CD4-positive, alpha-beta memory T cell (primary cell): ENCODE measurements around the gene ANO6. TPM values are rescaled to one million over a fixed set of nuclear protein-coding genes. Genes with fewer than 3 reads are reported as not detected.

ENCODE experiments used
- CTCF ChIA-PET: fragments of 350-600 bp; sonication (Branson Sonifier 250); formaldehyde crosslinking; loops from one replicate; lab custom pipeline; 2021; ENCODE audit warnings: inconsistent platforms; ENCODE audit not compliant: partially characterized antibody; lab: Charles Lee
- POLR2A ChIA-PET: fragments of 350-600 bp; sonication (Branson Sonifier 250); formaldehyde crosslinking; loops from one replicate; lab custom pipeline; 2021; ENCODE audit not compliant: partially characterized antibody; lab: Charles Lee
- DNase-seq, 5 donors: peaks; one replicate each; pipeline versions ENCODE4 v3.0.0 to v3.0.0-alpha.2; 2020 to 2022; ENCODE audit warnings: mixed read lengths in 1 of 5
- H3K27ac ChIP-seq: one replicate; pipeline ENCODE4 v1.7.0; 2013; ENCODE audit warnings: low read depth, low read length
- H3K27me3 ChIP-seq: 2 replicates; pipeline ENCODE4 v1.7.0; 2013; ENCODE audit warnings: mild to moderate bottlenecking, low read length, moderate library complexity; ENCODE audit not compliant: insufficient read depth
- H3K36me3 ChIP-seq: 2 replicates; pipeline ENCODE4 v1.7.0; 2013; ENCODE audit warnings: mild to moderate bottlenecking, low read length, moderate library complexity; ENCODE audit not compliant: insufficient read depth
- H3K4me1 ChIP-seq: 2 replicates; pipeline ENCODE4 v1.7.0; 2013; ENCODE audit warnings: mild to moderate bottlenecking, low read length, moderate library complexity; ENCODE audit not compliant: insufficient read depth
- H3K4me3 ChIP-seq, 2 donors: one replicate each; pipeline ENCODE4 v1.7.0; 2013; ENCODE audit warnings: low read length in 2 of 2, mild to moderate bottlenecking in 1 of 2
- H3K9me3 ChIP-seq, 2 donors: one replicate each; pipeline ENCODE4 v1.7.0; 2013; ENCODE audit warnings: low read length in 2 of 2, control low read depth in 1 of 2; ENCODE audit not compliant: control insufficient read depth in 1 of 2
- H3K27ac Mint-ChIP-seq, 7 donors: one replicate each; pipeline ENCODE4 v1.8.0; 2020 to 2021; ENCODE audit warnings: mixed read lengths in 7 of 7, mild to moderate bottlenecking in 6 of 7, inconsistent platforms in 3 of 7, moderate library complexity in 3 of 7
- H3K27me3 Mint-ChIP-seq, 2 donors: one replicate each; pipeline ENCODE4 v1.8.0; 2020 to 2021; ENCODE audit warnings: mixed read lengths in 2 of 2
- H3K36me3 Mint-ChIP-seq, 2 donors: one replicate each; pipeline ENCODE4 v1.8.0; 2020 to 2021; ENCODE audit warnings: mixed read lengths in 2 of 2, inconsistent platforms in 1 of 2, mild to moderate bottlenecking in 1 of 2
- H3K4me1 Mint-ChIP-seq, 4 donors: one replicate each; pipeline ENCODE4 v1.8.0; 2020 to 2021; ENCODE audit warnings: mixed read lengths in 4 of 4, mild to moderate bottlenecking in 1 of 4
- H3K4me3 Mint-ChIP-seq, 8 donors: one replicate each; pipeline ENCODE4 v1.8.0; 2020 to 2021; ENCODE audit warnings: mixed read lengths in 8 of 8, mild to moderate bottlenecking in 7 of 8, moderate library complexity in 6 of 8, inconsistent platforms in 3 of 8
- H3K9me3 Mint-ChIP-seq, 8 donors: one replicate each; pipeline ENCODE4 v1.8.0; 2020 to 2021; ENCODE audit warnings: mixed read lengths in 8 of 8, mild to moderate bottlenecking in 5 of 8, inconsistent platforms in 3 of 8, moderate library complexity in 1 of 8
- intact Hi-C: fragments of 100-400 bp; cut with micrococcal nuclease; formaldehyde crosslinking; loops from one replicate; pipeline ENCODE4 v1.15.1; 2023
- polyA plus RNA-seq, 2 donors: library from polyadenylated mRNA; unstranded; fragments of 300-500 nt; fragmentation: Illumina TruSeq; gene quantifications; one replicate each; pipeline ENCODE4 v1.2.3, GENCODE V29; 2021
- total RNA-seq, 2 experiments: library from RNA; stranded (reverse); gene quantifications; one replicate each; pipeline ENCODE4 v1.2.3, GENCODE V29; 2021

ANO6 gene
- total and polyA plus RNA-seq, 4 experiments from 2014 or later, result 25.3 to 36.5 (median 31.0) TPM

- DNase-seq, result no peak
- POLR2A ChIA-PET, result interaction anchor here (1.0 kb wide), 1 partner anchor 10 kb away, joined by 3 read pairs; no protein-coding TSS in a partner anchor
- Histone ChIP-seq H3K27ac (no peak overlapping the region), H3K4me1 (no peaks in the 10 kb centered on the region), H3K36me3 (peaks cover 10% of the 10 kb centered on the region), H3K9me3 (no peaks in the 10 kb centered on the region), H3K4me3 (no peak overlapping the region), H3K27me3 (no peaks in the 10 kb centered on the region)
- Mint-ChIP-seq H3K4me3 (no peak overlapping the region), H3K4me1 (no peaks in the 10 kb centered on the region), H3K27ac (peak overlapping the region in 1 of 7 donors; percentile 18), H3K27me3 (no peaks in the 10 kb centered on the region), H3K9me3 (no peaks in the 10 kb centered on the region), H3K36me3 (peaks cover 66 to 76% of the 10 kb centered on the region in 2 donors)
- CTCF ChIA-PET, result no interaction called here
- intact Hi-C loops, result no loop called here
Observed at GRCh38 chr12:45419317-45419814, 203.5 kb downstream of the ANO6 start.

GRCh38 chr12:45421736-45422135 lies 205.8 kb downstream of the ANO6 start:
- Histone ChIP-seq H3K4me1 (no peaks in the 10 kb centered on the region), H3K9me3 (no peaks in the 10 kb centered on the region), H3K4me3 (no peak overlapping the region), H3K27ac (no peak overlapping the region), H3K36me3 (peaks cover 8% of the 10 kb centered on the region), H3K27me3 (no peaks in the 10 kb centered on the region)
- H3K9me3 Mint-ChIP-seq, result peaks cover 0 to 1% (median 0%) of the 10 kb centered on the region in 8 donors
- CTCF ChIA-PET, result no interaction called here
- H3K27me3 Mint-ChIP-seq, result no peaks in the 10 kb centered on the region
- no peak overlapping the region for H3K27ac Mint-ChIP-seq
- intact Hi-C loops, result no loop called here
- H3K4me3 Mint-ChIP-seq, result no peak overlapping the region
- H3K4me1 Mint-ChIP-seq, result no peaks in the 10 kb centered on the region
- POLR2A ChIA-PET, result no interaction called here
- DNase-seq, result no peak
- peaks cover 72 to 77% of the 10 kb centered on the region in 2 donors for H3K36me3 Mint-ChIP-seq

- ChIA-PET POLR2A (no interaction called here), CTCF (no interaction called here)
- no peaks in the 10 kb centered on the region for H3K4me1 ChIP-seq
- H3K4me1 Mint-ChIP-seq, result no peaks in the 10 kb centered on the region
- H3K4me3 Mint-ChIP-seq, result no peak overlapping the region
- peaks cover 10% of the 10 kb centered on the region for H3K36me3 ChIP-seq
- H3K27ac Mint-ChIP-seq, result peak overlapping the region in 1 of 7 donors; percentile 60
- no peak overlapping the region for H3K27ac ChIP-seq
- H3K4me3 ChIP-seq, result no peak overlapping the region
- H3K36me3 Mint-ChIP-seq, result peaks cover 74 to 81% of the 10 kb centered on the region in 2 donors
- H3K27me3 ChIP-seq, result no peaks in the 10 kb centered on the region
- no peak for DNase-seq
- intact Hi-C loops, result no loop called here
- H3K27me3 Mint-ChIP-seq, result no peaks in the 10 kb centered on the region
- H3K9me3 ChIP-seq, result no peaks in the 10 kb centered on the region
- H3K9me3 Mint-ChIP-seq, result peaks cover 0 to 1% (median 0%) of the 10 kb centered on the region in 8 donors
Observed at GRCh38 chr12:45423931-45424330, 208.0 kb downstream of the ANO6 start.

- no peaks in the 10 kb centered on the region for H3K4me1 Mint-ChIP-seq
- H3K9me3 Mint-ChIP-seq, result peaks cover 0 to 1% (median 0%) of the 10 kb centered on the region in 8 donors
- no peak overlapping the region for H3K4me3 Mint-ChIP-seq
- H3K36me3 Mint-ChIP-seq, result peaks cover 79 to 83% of the 10 kb centered on the region in 2 donors
- intact Hi-C loops, result no loop called here
- DNase-seq, result no peak
- no peaks in the 10 kb centered on the region for H3K27me3 Mint-ChIP-seq
- Histone ChIP-seq H3K27ac (no peak overlapping the region), H3K27me3 (no peaks in the 10 kb centered on the region), H3K36me3 (peaks cover 10% of the 10 kb centered on the region), H3K4me3 (no peak overlapping the region), H3K9me3 (no peaks in the 10 kb centered on the region), H3K4me1 (no peaks in the 10 kb centered on the region)
- POLR2A ChIA-PET, result no interaction called here
- CTCF ChIA-PET, result interaction anchor here (1.5 kb wide), 1 partner anchor 118 kb away, joined by 3 read pairs; no protein-coding TSS in a partner anchor
- no peak overlapping the region for H3K27ac Mint-ChIP-seq
Observed at GRCh38 chr12:45425426-45425825, 209.5 kb downstream of the ANO6 start.

GRCh38 chr12:45426294-45426693 lies 210.4 kb downstream of the ANO6 start:
- H3K9me3 Mint-ChIP-seq, result peaks cover 0 to 1% (median 0%) of the 10 kb centered on the region in 8 donors
- ChIA-PET POLR2A (no interaction called here), CTCF (interaction anchor here (1.5 kb wide), 1 partner anchor 117 kb away, joined by 3 read pairs; no protein-coding TSS in a partner anchor)
- DNase-seq, result no peak
- no peaks in the 10 kb centered on the region for H3K27me3 ChIP-seq
- H3K9me3 ChIP-seq, result no peaks in the 10 kb centered on the region
- H3K4me3 ChIP-seq, result no peak overlapping the region
- peaks cover 81 to 87% of the 10 kb centered on the region in 2 donors for H3K36me3 Mint-ChIP-seq
- no peak overlapping the region for H3K27ac ChIP-seq
- H3K4me3 Mint-ChIP-seq, result no peak overlapping the region
- no peaks in the 10 kb centered on the region for H3K4me1 Mint-ChIP-seq
- peak overlapping the region in 1 of 7 donors; percentile 47 for H3K27ac Mint-ChIP-seq
- intact Hi-C loops, result no loop called here
- H3K36me3 ChIP-seq, result peaks cover 10% of the 10 kb centered on the region
- H3K4me1 ChIP-seq, result no peaks in the 10 kb centered on the region
- no peaks in the 10 kb centered on the region for H3K27me3 Mint-ChIP-seq

- Histone ChIP-seq H3K4me3 (no peak overlapping the region), H3K27ac (no peak overlapping the region), H3K36me3 (peaks cover 10% of the 10 kb centered on the region), H3K4me1 (no peaks in the 10 kb centered on the region), H3K9me3 (no peaks in the 10 kb centered on the region), H3K27me3 (no peaks in the 10 kb centered on the region)
- DNase-seq, result no peak
- Mint-ChIP-seq H3K4me3 (no peak overlapping the region), H3K27me3 (no peaks in the 10 kb centered on the region), H3K36me3 (peaks cover 79 to 83% of the 10 kb centered on the region in 2 donors), H3K27ac (peak overlapping the region in 2 of 7 donors; percentile 5 to 25), H3K4me1 (no peaks in the 10 kb centered on the region), H3K9me3 (peaks cover 0 to 1% (median 0%) of the 10 kb centered on the region in 8 donors)
- POLR2A ChIA-PET, result no interaction called here
- CTCF ChIA-PET, result no interaction called here
- intact Hi-C loops, result no loop called here
Observed at GRCh38 chr12:45427042-45427441, 211.1 kb downstream of the ANO6 start.

GRCh38 chr12:45429831-45430230 lies 213.9 kb downstream of the ANO6 start:
- Histone ChIP-seq H3K9me3 (no peaks in the 10 kb centered on the region), H3K27me3 (no peaks in the 10 kb centered on the region), H3K4me1 (no peaks in the 10 kb centered on the region), H3K27ac (no peak overlapping the region), H3K4me3 (no peak overlapping the region), H3K36me3 (peaks cover 8% of the 10 kb centered on the region)
- H3K27me3 Mint-ChIP-seq, result no peaks in the 10 kb centered on the region
- H3K36me3 Mint-ChIP-seq, result peaks cover 63 to 74% of the 10 kb centered on the region in 2 donors
- H3K9me3 Mint-ChIP-seq, result peaks cover 0 to 1% (median 0%) of the 10 kb centered on the region in 8 donors
- POLR2A ChIA-PET, result no interaction called here
- CTCF ChIA-PET, result no interaction called here
- no peak overlapping the region for H3K27ac Mint-ChIP-seq
- H3K4me3 Mint-ChIP-seq, result no peak overlapping the region
- H3K4me1 Mint-ChIP-seq, result no peaks in the 10 kb centered on the region
- DNase-seq, result no peak
- intact Hi-C loops, result no loop called here
